Loucy (cell line): ENCODE data around the gene CD58.

Experiments used
- EZH2phosphoT487 ChIP-seq: fragments of 200-600 bp; IDR thresholded peaks from 2 replicates; pipeline ENCODE4 v1.6.1; 2018; ENCODE audit warnings: antibody characterized with exemption, mild to moderate bottlenecking, moderate library complexity, borderline replicate concordance
- TF ChIP-seq, protein P1 (sequence below): fragments of 200-600 bp; sonication (generic); conservative IDR thresholded peaks from 2 replicates; pipeline ENCODE4 v1.5.1; 2014; ENCODE audit warnings: mild to moderate bottlenecking, antibody characterized with exemption, low read length

DNA sequence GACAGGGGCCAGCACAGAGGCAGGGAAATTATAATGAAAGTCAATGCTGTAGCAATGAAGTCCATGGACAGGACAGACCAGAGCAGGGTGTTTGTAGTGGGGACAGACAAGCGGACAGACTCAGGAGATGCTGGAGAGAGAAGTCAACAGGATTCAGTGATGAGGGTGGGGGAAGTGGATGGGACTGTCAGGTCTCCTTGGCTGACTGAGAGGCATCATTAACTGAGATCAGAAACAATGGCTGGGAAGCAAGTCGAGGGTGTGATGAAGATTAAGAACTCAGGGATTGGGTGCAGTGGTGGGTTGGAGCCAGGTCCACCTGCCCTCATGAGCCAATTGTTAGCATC, 25.5 kb downstream of the CD58 start:
- TF ChIP-seq, protein P1, sequence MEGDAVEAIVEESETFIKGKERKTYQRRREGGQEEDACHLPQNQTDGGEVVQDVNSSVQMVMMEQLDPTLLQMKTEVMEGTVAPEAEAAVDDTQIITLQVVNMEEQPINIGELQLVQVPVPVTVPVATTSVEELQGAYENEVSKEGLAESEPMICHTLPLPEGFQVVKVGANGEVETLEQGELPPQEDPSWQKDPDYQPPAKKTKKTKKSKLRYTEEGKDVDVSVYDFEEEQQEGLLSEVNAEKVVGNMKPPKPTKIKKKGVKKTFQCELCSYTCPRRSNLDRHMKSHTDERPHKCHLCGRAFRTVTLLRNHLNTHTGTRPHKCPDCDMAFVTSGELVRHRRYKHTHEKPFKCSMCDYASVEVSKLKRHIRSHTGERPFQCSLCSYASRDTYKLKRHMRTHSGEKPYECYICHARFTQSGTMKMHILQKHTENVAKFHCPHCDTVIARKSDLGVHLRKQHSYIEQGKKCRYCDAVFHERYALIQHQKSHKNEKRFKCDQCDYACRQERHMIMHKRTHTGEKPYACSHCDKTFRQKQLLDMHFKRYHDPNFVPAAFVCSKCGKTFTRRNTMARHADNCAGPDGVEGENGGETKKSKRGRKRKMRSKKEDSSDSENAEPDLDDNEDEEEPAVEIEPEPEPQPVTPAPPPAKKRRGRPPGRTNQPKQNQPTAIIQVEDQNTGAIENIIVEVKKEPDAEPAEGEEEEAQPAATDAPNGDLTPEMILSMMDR, result no peak
- no peak for TF ChIP-seq EZH2phosphoT487
